ENCODE measurements around the gene SUPT6H.

GRCh38 chr17:28669918-28670317 lies 7.9 kb downstream of the SUPT6H start:
- TF ChIP-seq CTCF (IDR thresholded peaks at IDR 0.05) (no peak), EZH2 (IDR thresholded peaks at IDR 0.05) (no peak)

Measured in neural progenitor cell (in vitro differentiated cells).